Parathyroid adenoma (tissue), 2 donors: ENCODE measurements around the gene MAP4.

Experiments
- H2AFZ ChIP-seq: fragments of 300-600 bp; sonication (generic); one replicate; pipeline ENCODE4 v1.7.0; 2017; ENCODE audit warnings: antibody characterized with exemption, mild to moderate bottlenecking
- H3K27ac ChIP-seq: fragments of 300-600 bp; sonication (generic); one replicate; pipeline ENCODE4 v1.7.0; 2017
- H3K27me3 ChIP-seq: fragments of 300-600 bp; sonication (generic); one replicate; pipeline ENCODE4 v1.7.0; 2017; ENCODE audit warnings: low read length; ENCODE audit not compliant: control insufficient read depth, insufficient read depth
- H3K36me3 ChIP-seq: fragments of 300-600 bp; sonication (generic); one replicate; pipeline ENCODE4 v1.7.0; 2017; ENCODE audit warnings: low read length; ENCODE audit not compliant: control insufficient read depth, insufficient read depth
- H3K4me1 ChIP-seq: fragments of 300-600 bp; sonication (generic); one replicate; pipeline ENCODE4 v1.7.0; 2017; ENCODE audit warnings: control low read depth
- H3K4me2 ChIP-seq: fragments of 300-600 bp; sonication (generic); one replicate; pipeline ENCODE4 v1.7.0; 2017; ENCODE audit warnings: low read length
- H3K4me3 ChIP-seq: fragments of 300-600 bp; sonication (generic); one replicate; pipeline ENCODE4 v1.7.0; 2017; ENCODE audit warnings: low read depth, low read length
- H3K79me2 ChIP-seq: fragments of 300-600 bp; sonication (generic); one replicate; pipeline ENCODE4 v1.7.0; 2017; ENCODE audit warnings: control low read depth
- H3K9ac ChIP-seq: fragments of 300-600 bp; sonication (generic); one replicate; pipeline ENCODE4 v1.7.0; 2017; ENCODE audit warnings: mild to moderate bottlenecking
- H3K9me3 ChIP-seq: fragments of 300-600 bp; sonication (generic); one replicate; pipeline ENCODE4 v1.7.0; 2017; ENCODE audit warnings: low read length; ENCODE audit not compliant: control insufficient read depth
- CTCF ChIP-seq: fragments of 300-600 bp; sonication (generic); IDR thresholded peaks from one replicate; pipeline ENCODE4 v1.7.0; 2017; ENCODE audit warnings: antibody characterized with exemption, mild to moderate bottlenecking
- donor health status: primary hyperparathyroidism.

MAP4 gene

GRCh38 chr3:47901280-47901833, 114.9 kb downstream of the MAP4 start:
- Histone ChIP-seq H3K9me3 (no peaks in the 10 kb centered on the region), H3K4me1 (no peaks in the 10 kb centered on the region), H3K27me3 (no peaks in the 10 kb centered on the region), H3K27ac (no peak overlapping the region), H3K4me3 (no peak overlapping the region), H3K79me2 (peaks cover 2% of the 10 kb centered on the region), H3K36me3 (no peaks in the 10 kb centered on the region), H3K9ac (no peak overlapping the region), H3K4me2 (no peak overlapping the region), H2AFZ (no peak overlapping the region)
- no peak for TF ChIP-seq CTCF

DNA sequence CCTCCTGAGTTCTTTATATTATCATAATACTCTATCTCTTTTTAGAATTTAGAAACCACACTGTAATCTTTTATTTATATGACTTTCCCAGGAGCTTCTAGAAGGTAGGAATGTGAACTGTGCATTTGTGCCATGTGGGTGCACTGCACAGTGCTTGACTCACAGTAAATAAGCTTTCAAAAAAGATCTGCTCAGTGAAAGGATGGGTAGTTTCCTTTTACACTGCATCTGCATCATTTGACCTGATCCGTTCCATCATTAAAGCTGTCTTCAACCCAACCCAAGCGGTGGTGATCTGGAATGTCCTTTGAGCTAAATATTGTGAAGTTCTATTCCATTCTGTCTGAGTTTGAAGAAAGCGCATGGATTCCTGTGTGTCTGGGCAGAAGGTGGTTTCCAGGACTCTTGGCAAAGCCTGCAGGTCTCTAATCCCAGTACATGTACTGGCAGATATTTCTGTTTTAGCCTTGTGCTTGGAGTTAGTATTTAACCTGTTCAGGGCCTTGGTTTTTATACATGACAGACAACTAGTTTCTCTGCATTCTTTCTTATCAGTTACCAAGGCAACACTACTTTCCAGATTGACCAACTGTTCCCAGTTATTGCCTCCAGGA, 116.6 kb downstream of the MAP4 start:
- H3K9me3 ChIP-seq: no peaks in the 10 kb centered on the region
- no peaks in the 10 kb centered on the region for H3K4me1 ChIP-seq
- no peak overlapping the region for H3K4me2 ChIP-seq
- no peak overlapping the region for H3K27ac ChIP-seq
- H2AFZ ChIP-seq: no peak overlapping the region
- H3K27me3 ChIP-seq: no peaks in the 10 kb centered on the region
- no peaks in the 10 kb centered on the region for H3K36me3 ChIP-seq
- no peak overlapping the region for H3K9ac ChIP-seq
- no peak overlapping the region for H3K4me3 ChIP-seq
- TF ChIP-seq CTCF: no peak
- no peaks in the 10 kb centered on the region for H3K79me2 ChIP-seq

GRCh38 chr3:47897954-47898353, 118.3 kb downstream of the MAP4 start:
- Histone ChIP-seq H3K27me3 (no peaks in the 10 kb centered on the region), H3K4me3 (no peak overlapping the region), H3K79me2 (no peaks in the 10 kb centered on the region), H3K9ac (no peak overlapping the region), H3K9me3 (no peaks in the 10 kb centered on the region), H2AFZ (no peak overlapping the region), H3K4me1 (no peaks in the 10 kb centered on the region), H3K36me3 (no peaks in the 10 kb centered on the region), H3K4me2 (no peak overlapping the region), H3K27ac (no peak overlapping the region)
- TF ChIP-seq CTCF: no peak

DNA sequence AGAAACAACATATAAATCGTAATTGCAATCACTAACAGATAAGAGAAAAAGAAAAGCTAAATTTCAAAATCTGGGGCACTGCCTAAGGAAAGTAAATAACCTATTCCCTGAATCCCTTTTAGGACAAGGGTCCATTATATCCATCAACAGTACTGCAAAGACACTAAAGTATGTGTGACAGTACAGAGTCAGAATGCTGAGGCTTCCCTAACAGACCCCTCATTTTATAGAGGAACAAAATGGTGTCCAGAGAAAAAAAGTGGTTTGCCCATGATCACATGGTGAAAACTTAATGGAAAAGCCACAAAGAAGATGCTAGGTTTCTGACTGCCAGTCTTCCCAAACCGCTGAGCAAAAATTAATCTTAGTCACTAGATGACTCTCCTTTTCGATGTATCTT, 119.5 kb downstream of the MAP4 start:
- TF ChIP-seq CTCF: no peak
- no peaks in the 10 kb centered on the region for H3K36me3 ChIP-seq
- no peak overlapping the region for H2AFZ ChIP-seq
- H3K27ac ChIP-seq: no peak overlapping the region
- H3K9ac ChIP-seq: no peak overlapping the region
- no peaks in the 10 kb centered on the region for H3K4me1 ChIP-seq
- no peaks in the 10 kb centered on the region for H3K27me3 ChIP-seq
- H3K9me3 ChIP-seq: no peaks in the 10 kb centered on the region
- H3K4me3 ChIP-seq: no peak overlapping the region
- no peaks in the 10 kb centered on the region for H3K79me2 ChIP-seq
- H3K4me2 ChIP-seq: no peak overlapping the region

DNA sequence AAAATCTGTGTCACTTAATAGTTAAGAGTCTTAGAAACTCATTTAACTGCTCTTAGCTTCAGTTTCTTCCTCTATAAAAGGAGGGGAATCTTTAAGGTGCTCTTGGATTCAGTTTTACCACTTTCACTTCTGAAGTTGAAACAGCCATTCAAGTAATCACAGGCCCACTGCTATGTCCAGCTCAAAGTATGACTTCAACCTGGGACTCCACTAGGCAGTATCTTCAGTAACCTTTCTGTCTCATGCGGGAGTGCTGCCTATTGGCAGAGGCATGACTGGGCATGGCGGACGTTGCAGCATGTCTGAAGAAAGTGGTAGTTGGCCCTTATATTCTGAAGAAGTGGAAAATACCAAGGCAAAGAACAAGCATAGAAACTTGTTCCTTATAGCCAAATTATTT, 121.0 kb downstream of the MAP4 start:
- Histone ChIP-seq H3K27me3 (no peaks in the 10 kb centered on the region), H3K4me2 (no peak overlapping the region), H3K4me1 (no peaks in the 10 kb centered on the region), H2AFZ (no peak overlapping the region), H3K36me3 (no peaks in the 10 kb centered on the region), H3K4me3 (no peak overlapping the region), H3K79me2 (no peaks in the 10 kb centered on the region), H3K9me3 (no peaks in the 10 kb centered on the region), H3K27ac (no peak overlapping the region), H3K9ac (no peak overlapping the region)
- TF ChIP-seq CTCF: no peak
